HepG2 (cell line): ENCODE data around the gene ADGRL1. TPM values are rescaled to one million over a fixed set of nuclear protein-coding genes. Genes with fewer than 3 reads are reported as not detected.
A peak's percentile ranks its signal among the peaks of the same experiment; 100 is the strongest.

ENCODE experiments used
- ARHGAP35 ChIP-seq: sonication (generic); formaldehyde crosslinking; IDR thresholded peaks from 2 replicates; pipeline ENCODE4 v1.9.0; 2022; ENCODE audit warnings: mild to moderate bottlenecking, inconsistent platforms, moderate library complexity, missing genetic modification reagents, borderline replicate concordance
- ARNT2 ChIP-seq: sonication (generic); formaldehyde crosslinking; IDR thresholded peaks from 2 replicates; pipeline ENCODE4 v1.8.0; 2022; ENCODE audit warnings: mild to moderate bottlenecking, low read depth, missing genetic modification reagents, moderate library complexity
- CENPBD1 ChIP-seq: sonication (generic); formaldehyde crosslinking; IDR thresholded peaks from 2 replicates; pipeline ENCODE4 v1.8.0; 2022; ENCODE audit warnings: missing genetic modification reagents, low read depth, mild to moderate bottlenecking, borderline replicate concordance
- CREBL2 ChIP-seq: sonication (generic); formaldehyde crosslinking; IDR thresholded peaks from 2 replicates; pipeline ENCODE4 v1.8.1; 2023; ENCODE audit warnings: missing genetic modification reagents, mild to moderate bottlenecking, borderline replicate concordance
- GATAD1 ChIP-seq: IDR thresholded peaks from 2 replicates; pipeline ENCODE4 v1.6.1; 2016; ENCODE audit warnings: missing genetic modification reagents, missing compliant biosample characterization
- HOXA3 ChIP-seq: sonication (generic); formaldehyde crosslinking; IDR thresholded peaks from 2 replicates; pipeline ENCODE4 v1.5.0; 2020; ENCODE audit warnings: missing genetic modification reagents
- HOXA5 ChIP-seq: sonication (generic); formaldehyde crosslinking; IDR thresholded peaks from 2 replicates; pipeline ENCODE4 v1.4.0; 2020; ENCODE audit warnings: missing genetic modification reagents
- JUNB ChIP-seq: sonication (generic); formaldehyde crosslinking; IDR thresholded peaks from 2 replicates; pipeline ENCODE4 v1.8.0; 2022; ENCODE audit warnings: missing genetic modification reagents, mild to moderate bottlenecking, borderline replicate concordance
- LCORL ChIP-seq, 2 experiments: fragments of 450-650 bp in 1 of 2; sonication (generic) in 1 of 2; formaldehyde crosslinking in 1 of 2; IDR thresholded peaks; 2 replicates each; pipeline versions ENCODE4 v1.5.0 to v1.6.1; 2017 to 2020; ENCODE audit warnings: antibody characterized with exemption in 1 of 2, missing genetic modification reagents in 1 of 2
- MBD4 ChIP-seq: IDR thresholded peaks from 2 replicates; pipeline ENCODE4 v1.6.1; 2012; ENCODE audit warnings: low read length, inconsistent platforms, borderline replicate concordance
- NCOA5 ChIP-seq: sonication (generic); formaldehyde crosslinking; IDR thresholded peaks from 2 replicates; pipeline ENCODE4 v1.4.0; 2020; ENCODE audit warnings: missing genetic modification reagents
- SMARCC2 ChIP-seq: fragments of 450-650 bp; IDR thresholded peaks from 2 replicates; pipeline ENCODE4 v1.6.1; 2017; ENCODE audit warnings: antibody characterized with exemption, mild to moderate bottlenecking
- SUZ12 ChIP-seq: fragments of 150-350 bp; IDR thresholded peaks from 2 replicates; pipeline ENCODE4 v1.6.1; 2014; ENCODE audit warnings: low read depth, low read length
- THAP11 ChIP-seq: IDR thresholded peaks from 2 replicates; pipeline ENCODE4 v1.6.1; 2016; ENCODE audit warnings: missing biosample characterization, missing genetic modification reagents
- ZNF143 ChIP-seq: sonication (generic); formaldehyde crosslinking; IDR thresholded peaks from 2 replicates; pipeline ENCODE4 v1.4.0; 2020; ENCODE audit warnings: missing genetic modification reagents
- ZNF354B ChIP-seq: sonication (generic); formaldehyde crosslinking; IDR thresholded peaks from 2 replicates; pipeline ENCODE4 v1.8.0; 2022; ENCODE audit warnings: mild to moderate bottlenecking, missing genetic modification reagents
- ZNF740 ChIP-seq: sonication (generic); formaldehyde crosslinking; IDR thresholded peaks from 2 replicates; pipeline ENCODE4 v1.4.0; 2020; ENCODE audit warnings: missing genetic modification reagents
- ZNF850 ChIP-seq: sonication (generic); formaldehyde crosslinking; conservative IDR thresholded peaks from 2 replicates; pipeline ENCODE4 v1.9.0; 2021; ENCODE audit warnings: mild to moderate bottlenecking, missing genetic modification reagents
- ZSCAN21 ChIP-seq: sonication (generic); formaldehyde crosslinking; IDR thresholded peaks from 2 replicates; pipeline ENCODE4 v1.8.0; 2022; ENCODE audit warnings: mild to moderate bottlenecking, missing genetic modification reagents, moderate library complexity, borderline replicate concordance
- polyA plus RNA-seq, 8 experiments: library from polyadenylated mRNA; depleted of rRNA in 3 of 8; stranded (reverse) in 7 of 8; unstranded in 1 of 8; fragments of >200 nt; fragmentation: Illumina TruSeq in 4 of 8; extraction: Trizol in 4 of 8; gene quantifications; 2 replicates each; pipeline versions ENCODE4 v1.2.1 to v1.2.3, GENCODE V29; 2011 to 2016; ENCODE audit warnings: low read depth in 4 of 8, missing spikeins in 1 of 8, mixed read lengths in 1 of 8; ENCODE audit not compliant: insufficient read depth in 1 of 8
- total RNA-seq, 5 experiments: library from RNA; depleted of rRNA; stranded (reverse); fragments of >200 nt; fragmentation: Illumina TruSeq; extraction: Trizol; gene quantifications; 2 replicates each; pipeline ENCODE4 v1.2.3, GENCODE V29; 2016; ENCODE audit warnings: low read depth in 1 of 5
- TF ChIP-seq, protein P1 (sequence below): sonication (generic); formaldehyde crosslinking; IDR thresholded peaks from 2 replicates; pipeline ENCODE4 v1.9.0; 2021; ENCODE audit warnings: missing genetic modification reagents, borderline replicate concordance
- TF ChIP-seq, protein P2 (sequence below): sonication (generic); formaldehyde crosslinking; IDR thresholded peaks from 2 replicates; pipeline ENCODE4 v1.8.0; 2023; ENCODE audit warnings: mild to moderate bottlenecking, missing genetic modification reagents
- TF ChIP-seq, protein P3 (sequence below): sonication (generic); formaldehyde crosslinking; IDR thresholded peaks from 2 replicates; pipeline ENCODE4 v1.5.0; 2020; ENCODE audit warnings: missing genetic modification reagents
- TF ChIP-seq, protein P4 (sequence below): sonication (generic); formaldehyde crosslinking; IDR thresholded peaks from 2 replicates; pipeline ENCODE4 v1.8.0; 2022; ENCODE audit warnings: mild to moderate bottlenecking, missing genetic modification reagents

The ADGRL1 gene
- total and polyA plus RNA-seq, 2 of the 13 experiments (the other 11 are each of a cell fraction or from before 2014, with no cell fraction given) = 0.49 to 1.7 TPM

DNA sequence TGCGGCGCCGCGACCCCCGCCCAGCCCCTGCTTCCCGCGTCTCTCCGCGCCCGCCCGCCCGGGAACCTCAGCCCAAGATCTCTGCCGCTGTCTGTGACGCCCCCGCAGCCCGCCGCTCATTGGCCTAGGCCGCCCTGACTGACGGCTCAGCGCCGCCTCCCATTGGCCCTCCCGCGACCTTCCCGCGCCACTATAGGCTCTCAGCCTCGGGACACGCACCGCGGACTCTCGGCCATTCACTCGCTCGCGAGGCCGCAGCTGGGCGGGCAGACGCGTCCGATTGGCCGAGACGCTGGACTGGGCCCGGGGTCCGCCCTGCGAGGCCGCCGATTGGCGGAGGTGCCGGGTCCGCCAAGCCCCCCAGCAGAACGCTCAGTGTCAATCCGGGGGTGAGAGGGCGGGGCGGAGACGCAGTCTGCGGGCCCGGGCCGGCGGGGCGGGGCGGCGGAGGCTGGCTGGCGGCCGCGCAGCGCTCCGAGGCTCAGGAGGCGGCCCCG lies 88.3 kb downstream of the ADGRL1 start, which contains the start of gene PRKACA (continued):
- peak; percentile 78 for TF ChIP-seq GATAD1 (CRISPR knock-in tag)
- TF ChIP-seq, protein P1, sequence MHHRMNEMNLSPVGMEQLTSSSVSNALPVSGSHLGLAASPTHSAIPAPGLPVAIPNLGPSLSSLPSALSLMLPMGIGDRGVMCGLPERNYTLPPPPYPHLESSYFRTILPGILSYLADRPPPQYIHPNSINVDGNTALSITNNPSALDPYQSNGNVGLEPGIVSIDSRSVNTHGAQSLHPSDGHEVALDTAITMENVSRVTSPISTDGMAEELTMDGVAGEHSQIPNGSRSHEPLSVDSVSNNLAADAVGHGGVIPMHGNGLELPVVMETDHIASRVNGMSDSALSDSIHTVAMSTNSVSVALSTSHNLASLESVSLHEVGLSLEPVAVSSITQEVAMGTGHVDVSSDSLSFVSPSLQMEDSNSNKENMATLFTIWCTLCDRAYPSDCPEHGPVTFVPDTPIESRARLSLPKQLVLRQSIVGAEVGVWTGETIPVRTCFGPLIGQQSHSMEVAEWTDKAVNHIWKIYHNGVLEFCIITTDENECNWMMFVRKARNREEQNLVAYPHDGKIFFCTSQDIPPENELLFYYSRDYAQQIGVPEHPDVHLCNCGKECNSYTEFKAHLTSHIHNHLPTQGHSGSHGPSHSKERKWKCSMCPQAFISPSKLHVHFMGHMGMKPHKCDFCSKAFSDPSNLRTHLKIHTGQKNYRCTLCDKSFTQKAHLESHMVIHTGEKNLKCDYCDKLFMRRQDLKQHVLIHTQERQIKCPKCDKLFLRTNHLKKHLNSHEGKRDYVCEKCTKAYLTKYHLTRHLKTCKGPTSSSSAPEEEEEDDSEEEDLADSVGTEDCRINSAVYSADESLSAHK (CRISPR knock-in tag) = no peak
- TF ChIP-seq THAP11 = peak; percentile 58
- TF ChIP-seq ZNF354B (CRISPR knock-in tag) = no peak
- no peak for TF ChIP-seq MBD4
- TF ChIP-seq ZNF740 (CRISPR knock-in tag) = no peak
- TF ChIP-seq ZNF143 (CRISPR knock-in tag) = no peak
- no peak for TF ChIP-seq SUZ12
- TF ChIP-seq NCOA5 (CRISPR knock-in tag) = no peak
- TF ChIP-seq HOXA3 = no peak
- TF ChIP-seq ZSCAN21 (CRISPR knock-in tag) = no peak; the same call in 1 of the 2 replicates
- TF ChIP-seq ARHGAP35 = no peak
- TF ChIP-seq, protein P2, sequence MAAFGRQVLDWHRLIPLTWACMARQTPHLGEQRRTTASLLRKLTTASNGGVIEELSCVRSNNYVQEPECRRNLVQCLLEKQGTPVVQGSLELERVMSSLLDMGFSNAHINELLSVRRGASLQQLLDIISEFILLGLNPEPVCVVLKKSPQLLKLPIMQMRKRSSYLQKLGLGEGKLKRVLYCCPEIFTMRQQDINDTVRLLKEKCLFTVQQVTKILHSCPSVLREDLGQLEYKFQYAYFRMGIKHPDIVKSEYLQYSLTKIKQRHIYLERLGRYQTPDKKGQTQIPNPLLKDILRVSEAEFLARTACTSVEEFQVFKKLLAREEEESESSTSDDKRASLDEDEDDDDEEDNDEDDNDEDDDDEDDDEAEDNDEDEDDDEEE (CRISPR knock-in tag) = no peak
- TF ChIP-seq SMARCC2 = no peak
- TF ChIP-seq, protein P3, sequence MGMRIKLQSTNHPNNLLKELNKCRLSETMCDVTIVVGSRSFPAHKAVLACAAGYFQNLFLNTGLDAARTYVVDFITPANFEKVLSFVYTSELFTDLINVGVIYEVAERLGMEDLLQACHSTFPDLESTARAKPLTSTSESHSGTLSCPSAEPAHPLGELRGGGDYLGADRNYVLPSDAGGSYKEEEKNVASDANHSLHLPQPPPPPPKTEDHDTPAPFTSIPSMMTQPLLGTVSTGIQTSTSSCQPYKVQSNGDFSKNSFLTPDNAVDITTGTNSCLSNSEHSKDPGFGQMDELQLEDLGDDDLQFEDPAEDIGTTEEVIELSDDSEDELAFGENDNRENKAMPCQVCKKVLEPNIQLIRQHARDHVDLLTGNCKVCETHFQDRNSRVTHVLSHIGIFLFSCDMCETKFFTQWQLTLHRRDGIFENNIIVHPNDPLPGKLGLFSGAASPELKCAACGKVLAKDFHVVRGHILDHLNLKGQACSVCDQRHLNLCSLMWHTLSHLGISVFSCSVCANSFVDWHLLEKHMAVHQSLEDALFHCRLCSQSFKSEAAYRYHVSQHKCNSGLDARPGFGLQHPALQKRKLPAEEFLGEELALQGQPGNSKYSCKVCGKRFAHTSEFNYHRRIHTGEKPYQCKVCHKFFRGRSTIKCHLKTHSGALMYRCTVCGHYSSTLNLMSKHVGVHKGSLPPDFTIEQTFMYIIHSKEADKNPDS (CRISPR knock-in tag) = no peak
- no peak for TF ChIP-seq CREBL2 (CRISPR knock-in tag)
- no peak for TF ChIP-seq ARNT2 (CRISPR knock-in tag)
- no peak for TF ChIP-seq LCORL (IDR thresholded peaks at IDR 0.05)
- TF ChIP-seq LCORL (CRISPR knock-in tag; IDR thresholded peaks at IDR 0.05) = no peak
- no peak for TF ChIP-seq JUNB (CRISPR knock-in tag)
- no peak for TF ChIP-seq ZNF850
- TF ChIP-seq CENPBD1 (CRISPR knock-in tag) = no peak
- no peak; the same call in 1 of the 2 replicates for TF ChIP-seq HOXA5 (CRISPR knock-in tag)
- TF ChIP-seq, protein P4, sequence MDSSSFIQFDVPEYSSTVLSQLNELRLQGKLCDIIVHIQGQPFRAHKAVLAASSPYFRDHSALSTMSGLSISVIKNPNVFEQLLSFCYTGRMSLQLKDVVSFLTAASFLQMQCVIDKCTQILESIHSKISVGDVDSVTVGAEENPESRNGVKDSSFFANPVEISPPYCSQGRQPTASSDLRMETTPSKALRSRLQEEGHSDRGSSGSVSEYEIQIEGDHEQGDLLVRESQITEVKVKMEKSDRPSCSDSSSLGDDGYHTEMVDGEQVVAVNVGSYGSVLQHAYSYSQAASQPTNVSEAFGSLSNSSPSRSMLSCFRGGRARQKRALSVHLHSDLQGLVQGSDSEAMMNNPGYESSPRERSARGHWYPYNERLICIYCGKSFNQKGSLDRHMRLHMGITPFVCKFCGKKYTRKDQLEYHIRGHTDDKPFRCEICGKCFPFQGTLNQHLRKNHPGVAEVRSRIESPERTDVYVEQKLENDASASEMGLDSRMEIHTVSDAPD = no peak
